GM18508 (cell line): ENCODE data around the gene ZNF227.
"Not testable (repeated sequence)": the region's sequence is repeated elsewhere in the genome, so short reads cannot be mapped to it uniquely, and the experiment has no call there.

Experiments
- ATAC-seq: cut with Tn5 transposase; IDR thresholded peaks from one replicate; pipeline ENCODE4 v1.9.1; 2021; ENCODE audit warnings: moderate number of reproducible peaks; ENCODE audit not compliant: insufficient read depth, unreplicated experiment

The ZNF227 gene

GRCh38 chr19:44212250-44212865 lies at the start of gene ZNF227:
Gene ZNF227, plus strand, starts transcription at chr19:44212532. Its CDS starts 5,261 bp downstream, at chr19:44217793.
- peak; percentile 62 for ATAC-seq

GRCh38 chr19:44163789-44164188 lies 48.5 kb upstream of the ZNF227 start:
- no peak for ATAC-seq

GRCh38 chr19:44164327-44164672 lies 48.0 kb upstream of the ZNF227 start:
- ATAC-seq: no peak

- ATAC-seq: peak; percentile 66
These were observed 47.4 kb upstream of the ZNF227 start, which contains the start of gene ZNF226 for GRCh38 chr19:44164673-44165512. Gene ZNF226, plus strand, starts transcription at chr19:44165100. Its CDS starts 4,981 bp downstream, at chr19:44170081.

DNA sequence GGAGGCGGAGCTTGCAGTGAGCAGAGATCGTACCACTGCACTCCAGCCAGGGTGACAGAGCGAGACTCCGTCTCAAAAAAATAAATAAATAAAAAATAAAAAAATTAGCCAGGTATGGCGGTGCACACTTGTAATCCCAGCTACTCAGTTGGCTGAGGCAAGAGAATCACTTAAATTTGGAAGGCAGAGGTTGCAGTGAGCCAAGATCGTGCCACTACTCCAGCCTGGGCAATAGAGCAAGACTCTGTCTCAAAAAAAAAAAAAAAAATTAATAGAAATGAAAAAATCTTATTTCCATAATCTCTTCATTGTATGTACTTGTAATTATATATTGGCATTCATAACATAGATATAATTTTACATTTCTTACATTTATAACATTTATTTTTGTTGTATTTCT lies 41.7 kb upstream of the ZNF227 start:
- not testable (repeated sequence) for ATAC-seq

DNA sequence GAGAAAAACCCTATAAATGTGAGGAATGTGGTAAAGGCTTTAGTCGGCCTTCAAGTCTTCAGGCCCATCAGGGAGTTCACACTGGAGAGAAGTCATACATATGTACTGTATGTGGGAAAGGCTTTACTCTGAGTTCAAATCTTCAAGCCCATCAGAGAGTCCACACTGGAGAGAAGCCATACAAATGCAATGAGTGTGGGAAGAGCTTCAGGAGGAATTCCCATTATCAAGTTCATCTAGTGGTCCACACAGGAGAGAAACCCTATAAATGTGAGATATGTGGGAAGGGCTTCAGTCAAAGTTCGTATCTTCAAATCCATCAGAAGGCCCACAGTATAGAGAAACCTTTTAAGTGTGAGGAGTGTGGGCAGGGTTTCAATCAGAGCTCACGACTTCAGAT lies 35.7 kb upstream of the ZNF227 start:
- no peak for ATAC-seq

DNA sequence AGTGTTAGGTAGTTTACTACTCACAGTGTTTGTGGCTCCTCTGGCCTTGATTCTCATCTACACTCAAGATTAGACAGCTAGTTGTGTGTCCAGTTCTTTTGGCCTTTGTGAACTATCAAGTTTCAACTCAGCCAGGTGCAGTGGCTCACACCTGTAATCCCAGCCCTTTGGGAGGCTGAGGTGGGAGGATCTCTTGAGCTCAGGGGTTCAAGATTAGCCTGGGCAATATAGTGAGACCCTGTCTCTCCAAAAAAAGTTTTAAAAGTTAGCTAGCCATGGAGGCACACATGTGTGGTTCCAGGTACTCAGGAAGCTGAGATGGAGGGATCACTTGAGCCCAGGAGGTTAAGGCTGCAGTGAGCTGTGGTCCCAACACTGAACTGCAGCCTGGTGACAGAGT lies 31.4 kb upstream of the ZNF227 start:
- ATAC-seq: no peak

DNA sequence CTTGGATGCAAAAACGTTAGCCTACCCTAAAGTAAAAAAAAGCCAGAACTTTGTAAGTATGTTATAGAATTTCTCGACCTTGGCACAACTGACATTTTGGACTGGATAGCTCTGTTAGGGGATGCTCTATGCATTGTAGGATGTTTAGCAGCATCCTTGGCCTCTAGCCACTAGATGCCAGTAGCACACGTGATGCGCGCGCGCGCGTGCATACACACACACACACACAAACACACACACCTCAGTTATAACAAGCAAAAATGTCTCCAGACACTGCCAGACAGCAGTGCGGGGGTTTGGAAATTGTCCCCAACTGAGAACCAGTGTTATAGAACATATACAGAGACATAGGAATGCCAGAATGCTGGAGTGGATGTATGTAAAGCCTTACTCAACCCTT lies 30.2 kb upstream of the ZNF227 start:
- no peak for ATAC-seq

- ATAC-seq: no peak
These were observed 22.3 kb upstream of the ZNF227 start for GRCh38 chr19:44190020-44190419.

DNA sequence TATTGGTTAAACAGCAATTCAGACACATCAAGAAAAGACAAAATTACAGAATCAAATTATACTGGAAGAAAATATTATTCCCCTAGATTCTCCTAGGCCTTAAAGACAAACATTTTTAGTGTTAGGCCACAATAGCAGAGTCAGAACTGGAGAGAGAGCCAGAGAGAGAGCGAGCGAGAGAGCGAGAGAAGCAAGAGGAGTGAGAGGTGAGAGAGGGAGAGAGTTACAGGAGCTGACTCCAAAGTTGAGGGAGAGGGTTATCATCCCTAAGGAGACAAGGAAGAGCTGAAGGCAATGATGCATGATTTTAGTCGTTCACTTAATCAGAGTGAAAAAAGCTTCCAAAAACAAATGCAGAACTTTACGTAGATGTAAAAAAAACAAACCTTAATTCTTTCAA lies 20.2 kb upstream of the ZNF227 start:
- no peak for ATAC-seq

- ATAC-seq: no peak
These were observed 15.6 kb upstream of the ZNF227 start for GRCh38 chr19:44196772-44197171.

DNA sequence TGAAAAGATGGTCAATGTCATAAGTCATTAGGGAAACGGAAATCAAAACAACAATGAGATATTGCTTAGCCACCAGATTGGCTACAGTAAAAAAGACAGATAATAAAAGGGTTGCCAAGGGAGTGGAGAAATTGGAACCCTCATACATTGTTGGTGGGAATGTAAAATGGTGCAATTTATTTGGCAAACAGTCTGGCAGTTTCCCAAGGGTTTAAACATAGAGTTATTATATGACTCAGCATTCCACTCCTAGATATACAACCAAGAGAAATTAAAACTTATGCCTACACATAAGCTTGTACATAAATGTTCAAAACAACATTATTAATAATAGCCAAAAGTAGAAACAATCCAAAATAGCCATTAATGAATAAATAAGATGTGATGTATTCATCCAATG lies 9.9 kb upstream of the ZNF227 start:
- no peak for ATAC-seq

DNA sequence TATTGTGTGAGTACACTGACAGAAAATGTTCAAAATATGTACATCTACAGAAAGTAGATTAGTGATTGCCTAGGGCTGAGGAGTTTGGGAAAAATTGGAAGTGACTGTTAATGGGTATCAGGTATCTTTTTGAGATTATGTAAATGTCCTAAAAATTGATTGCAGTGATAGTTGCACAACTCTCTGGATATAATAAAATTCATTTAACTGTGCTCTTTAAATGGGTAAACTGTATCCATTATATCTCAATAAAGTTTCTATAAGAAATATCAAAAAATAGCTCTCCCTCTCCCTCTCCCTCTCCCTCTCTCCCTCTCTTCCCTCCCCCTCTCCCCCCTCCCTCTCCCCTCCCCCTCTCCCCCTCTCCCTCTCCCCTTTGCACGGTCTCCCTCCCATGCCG lies 9.4 kb upstream of the ZNF227 start:
- ATAC-seq: no peak

- ATAC-seq: not testable (repeated sequence)
These were observed 8.5 kb upstream of the ZNF227 start for GRCh38 chr19:44203877-44204276.

GRCh38 chr19:44204772-44205171 lies 7.6 kb upstream of the ZNF227 start:
- ATAC-seq: no peak

GRCh38 chr19:44207126-44207803 lies 5.1 kb upstream of the ZNF227 start:
- ATAC-seq: no peak

DNA sequence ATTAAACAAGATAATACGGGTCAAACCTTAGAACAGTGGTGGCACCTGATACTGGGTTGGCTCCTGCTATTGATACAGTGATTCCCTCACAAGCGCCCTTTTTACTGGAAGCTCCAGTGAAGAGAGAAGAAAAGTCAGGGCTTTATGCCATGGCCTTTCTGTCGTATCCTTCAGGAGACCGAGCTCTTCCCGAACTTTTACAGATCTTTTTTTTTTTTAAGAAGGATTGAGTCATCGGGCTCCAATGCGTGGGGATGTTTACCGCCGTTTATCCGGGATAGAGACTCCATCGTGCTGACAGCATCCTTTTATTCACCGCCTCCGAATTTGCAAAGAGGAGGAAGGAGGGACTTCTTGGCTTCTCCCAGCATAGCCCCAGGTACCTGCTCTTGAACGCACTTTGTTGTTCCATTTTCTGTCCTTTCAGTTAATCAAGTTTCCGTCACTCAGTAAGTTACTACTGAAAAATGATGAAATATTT lies 574 bp downstream of the ZNF227 start:
- ATAC-seq: no peak

GRCh38 chr19:44219926-44220325 lies 7.6 kb downstream of the ZNF227 start:
- ATAC-seq: not testable (repeated sequence)

DNA sequence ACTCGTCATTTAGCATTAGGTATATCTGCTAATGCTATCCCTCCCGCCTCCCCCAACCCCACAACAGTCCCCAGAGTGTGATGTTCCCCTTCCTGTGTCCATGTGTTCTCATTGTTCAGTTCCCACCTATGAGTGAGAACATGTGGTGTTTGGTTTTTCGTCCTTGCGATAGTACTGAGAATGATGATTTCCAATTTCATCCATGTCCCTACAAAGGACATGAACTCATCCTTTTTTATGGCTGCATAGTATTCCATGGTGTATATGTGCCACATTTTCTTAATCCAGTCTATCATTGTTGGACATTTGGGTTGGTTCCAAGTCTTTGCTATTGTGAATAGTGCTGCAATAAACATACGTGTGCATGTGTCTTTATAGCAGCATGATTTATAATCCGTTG lies 8.4 kb downstream of the ZNF227 start:
- not testable (repeated sequence) for ATAC-seq

GRCh38 chr19:44221291-44221690 lies 9.0 kb downstream of the ZNF227 start:
- ATAC-seq: not testable (repeated sequence)

GRCh38 chr19:44228318-44228717 lies 16.0 kb downstream of the ZNF227 start:
- ATAC-seq: no peak
